Parathyroid adenoma (tissue), 2 donors: ENCODE measurements around the gene ARHGAP8.

Experiments used
- H2AFZ ChIP-seq: fragments of 300-600 bp; sonication (generic); one replicate; pipeline ENCODE4 v1.7.0; 2017; ENCODE audit warnings: antibody characterized with exemption, mild to moderate bottlenecking
- H3K27ac ChIP-seq: fragments of 300-600 bp; sonication (generic); one replicate; pipeline ENCODE4 v1.7.0; 2017
- H3K27me3 ChIP-seq: fragments of 300-600 bp; sonication (generic); one replicate; pipeline ENCODE4 v1.7.0; 2017; ENCODE audit warnings: low read length; ENCODE audit not compliant: control insufficient read depth, insufficient read depth
- H3K36me3 ChIP-seq: fragments of 300-600 bp; sonication (generic); one replicate; pipeline ENCODE4 v1.7.0; 2017; ENCODE audit warnings: low read length; ENCODE audit not compliant: control insufficient read depth, insufficient read depth
- H3K4me1 ChIP-seq: fragments of 300-600 bp; sonication (generic); one replicate; pipeline ENCODE4 v1.7.0; 2017; ENCODE audit warnings: control low read depth
- H3K4me2 ChIP-seq: fragments of 300-600 bp; sonication (generic); one replicate; pipeline ENCODE4 v1.7.0; 2017; ENCODE audit warnings: low read length
- H3K4me3 ChIP-seq: fragments of 300-600 bp; sonication (generic); one replicate; pipeline ENCODE4 v1.7.0; 2017; ENCODE audit warnings: low read depth, low read length
- H3K79me2 ChIP-seq: fragments of 300-600 bp; sonication (generic); one replicate; pipeline ENCODE4 v1.7.0; 2017; ENCODE audit warnings: control low read depth
- H3K9ac ChIP-seq: fragments of 300-600 bp; sonication (generic); one replicate; pipeline ENCODE4 v1.7.0; 2017; ENCODE audit warnings: mild to moderate bottlenecking
- H3K9me3 ChIP-seq: fragments of 300-600 bp; sonication (generic); one replicate; pipeline ENCODE4 v1.7.0; 2017; ENCODE audit warnings: low read length; ENCODE audit not compliant: control insufficient read depth
- TF ChIP-seq, protein P1 (sequence below): fragments of 300-600 bp; sonication (generic); IDR thresholded peaks from one replicate; pipeline ENCODE4 v1.7.0; 2017; ENCODE audit warnings: antibody characterized with exemption, mild to moderate bottlenecking
- donor health status: primary hyperparathyroidism.

ARHGAP8 gene

GRCh38 chr22:44878483-44879300, 126.3 kb downstream of the ARHGAP8 start:
- no peak overlapping the region for H3K27ac ChIP-seq
- H3K4me1 ChIP-seq, result no peaks in the 10 kb centered on the region
- no peaks in the 10 kb centered on the region for H3K36me3 ChIP-seq
- no peak overlapping the region for H3K4me3 ChIP-seq
- H2AFZ ChIP-seq, result no peak overlapping the region
- H3K9me3 ChIP-seq, result no peaks in the 10 kb centered on the region
- no peak overlapping the region for H3K9ac ChIP-seq
- no peak overlapping the region for H3K4me2 ChIP-seq
- TF ChIP-seq, protein P1, sequence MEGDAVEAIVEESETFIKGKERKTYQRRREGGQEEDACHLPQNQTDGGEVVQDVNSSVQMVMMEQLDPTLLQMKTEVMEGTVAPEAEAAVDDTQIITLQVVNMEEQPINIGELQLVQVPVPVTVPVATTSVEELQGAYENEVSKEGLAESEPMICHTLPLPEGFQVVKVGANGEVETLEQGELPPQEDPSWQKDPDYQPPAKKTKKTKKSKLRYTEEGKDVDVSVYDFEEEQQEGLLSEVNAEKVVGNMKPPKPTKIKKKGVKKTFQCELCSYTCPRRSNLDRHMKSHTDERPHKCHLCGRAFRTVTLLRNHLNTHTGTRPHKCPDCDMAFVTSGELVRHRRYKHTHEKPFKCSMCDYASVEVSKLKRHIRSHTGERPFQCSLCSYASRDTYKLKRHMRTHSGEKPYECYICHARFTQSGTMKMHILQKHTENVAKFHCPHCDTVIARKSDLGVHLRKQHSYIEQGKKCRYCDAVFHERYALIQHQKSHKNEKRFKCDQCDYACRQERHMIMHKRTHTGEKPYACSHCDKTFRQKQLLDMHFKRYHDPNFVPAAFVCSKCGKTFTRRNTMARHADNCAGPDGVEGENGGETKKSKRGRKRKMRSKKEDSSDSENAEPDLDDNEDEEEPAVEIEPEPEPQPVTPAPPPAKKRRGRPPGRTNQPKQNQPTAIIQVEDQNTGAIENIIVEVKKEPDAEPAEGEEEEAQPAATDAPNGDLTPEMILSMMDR, result no peak
- no peaks in the 10 kb centered on the region for H3K27me3 ChIP-seq
- no peaks in the 10 kb centered on the region for H3K79me2 ChIP-seq

GRCh38 chr22:44879301-44879680, 126.9 kb downstream of the ARHGAP8 start:
- no peaks in the 10 kb centered on the region for H3K36me3 ChIP-seq
- H3K79me2 ChIP-seq, result no peaks in the 10 kb centered on the region
- no peak overlapping the region for H3K4me3 ChIP-seq
- no peak overlapping the region for H3K27ac ChIP-seq
- H3K4me2 ChIP-seq, result no peak overlapping the region
- TF ChIP-seq, protein P1, result no peak
- no peaks in the 10 kb centered on the region for H3K4me1 ChIP-seq
- no peaks in the 10 kb centered on the region for H3K27me3 ChIP-seq
- H2AFZ ChIP-seq, result no peak overlapping the region
- no peak overlapping the region for H3K9ac ChIP-seq
- H3K9me3 ChIP-seq, result no peaks in the 10 kb centered on the region

GRCh38 chr22:44880610-44881290, 128.4 kb downstream of the ARHGAP8 start:
- Histone ChIP-seq H3K36me3 (no peaks in the 10 kb centered on the region), H3K27me3 (no peaks in the 10 kb centered on the region), H3K4me1 (no peaks in the 10 kb centered on the region), H3K79me2 (no peaks in the 10 kb centered on the region), H3K4me3 (no peak overlapping the region), H3K4me2 (no peak overlapping the region), H3K27ac (no peak overlapping the region), H3K9me3 (no peaks in the 10 kb centered on the region), H3K9ac (no peak overlapping the region), H2AFZ (no peak overlapping the region)
- TF ChIP-seq, protein P1, result no peak

- Histone ChIP-seq H3K4me3 (no peak overlapping the region), H3K4me1 (no peaks in the 10 kb centered on the region), H2AFZ (no peak overlapping the region), H3K9ac (no peak overlapping the region), H3K79me2 (no peaks in the 10 kb centered on the region), H3K27ac (no peak overlapping the region), H3K9me3 (no peaks in the 10 kb centered on the region), H3K36me3 (no peaks in the 10 kb centered on the region), H3K4me2 (no peak overlapping the region), H3K27me3 (no peaks in the 10 kb centered on the region)
- TF ChIP-seq, protein P1, result no peak
Observed at GRCh38 chr22:44881624-44882023, 129.2 kb downstream of the ARHGAP8 start.
